ENCODE results near the gene SFMBT1.

SFMBT1 gene

DNA sequence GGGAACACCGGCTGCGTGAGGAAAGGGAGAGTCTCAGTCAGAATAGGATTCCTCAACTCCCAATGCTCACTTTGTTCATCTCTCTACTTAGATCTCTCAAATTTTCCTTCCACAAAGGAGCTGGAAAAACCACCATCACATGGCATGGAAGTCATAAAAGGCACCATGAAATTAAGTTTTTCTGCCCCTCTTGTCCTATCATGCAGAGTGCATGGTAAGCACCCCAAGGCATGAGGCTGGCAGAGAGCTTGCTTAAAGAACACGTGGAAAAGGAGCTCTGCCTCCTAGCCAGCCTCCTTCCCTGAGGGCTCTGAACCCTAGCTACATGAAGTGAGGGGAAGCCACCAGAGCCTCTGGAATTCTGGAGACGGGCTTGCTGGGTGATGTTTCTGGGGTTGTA lies 166.3 kb downstream of the SFMBT1 start:
- DNase-seq: no peak

DNA sequence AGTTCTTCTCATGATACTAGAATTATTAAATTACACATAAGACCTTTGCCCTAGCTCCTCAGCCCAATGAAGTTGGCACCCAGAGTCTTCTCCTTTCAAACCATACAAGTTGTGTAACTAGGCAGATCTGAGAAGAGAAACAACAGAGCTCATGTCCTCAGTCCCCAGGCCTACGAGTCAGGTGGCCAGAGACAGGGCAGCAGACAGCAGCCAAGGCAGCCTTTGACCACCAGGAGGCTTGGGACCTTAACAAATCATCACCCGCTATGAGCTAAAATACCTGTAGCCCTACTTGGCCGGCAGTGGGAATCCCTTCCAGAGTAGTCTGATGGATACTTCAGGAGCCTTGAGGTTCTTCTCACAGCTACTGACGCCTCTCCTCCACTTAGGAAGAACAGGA lies 166.8 kb downstream of the SFMBT1 start:
- no peak for DNase-seq

DNA sequence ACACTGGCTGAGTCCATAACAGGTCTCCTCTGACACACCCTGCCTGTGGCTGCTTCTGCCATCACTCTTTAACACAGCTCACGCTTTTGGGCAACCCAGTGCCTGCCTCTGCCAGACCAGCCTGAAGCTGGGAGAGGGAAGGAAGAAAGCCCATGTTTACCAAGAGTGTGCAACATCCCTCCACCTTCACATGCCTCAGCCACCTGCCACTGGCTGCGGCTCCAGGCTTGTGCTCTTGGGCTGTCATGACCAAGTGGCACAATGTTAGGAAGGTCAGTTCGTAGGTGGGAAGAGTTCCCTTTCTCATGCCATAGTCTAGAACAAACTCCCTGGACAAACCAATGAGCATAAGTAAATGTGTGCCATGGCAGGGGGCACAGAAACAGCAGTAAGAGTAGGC lies 168.8 kb downstream of the SFMBT1 start:
- no peak for DNase-seq

DNA sequence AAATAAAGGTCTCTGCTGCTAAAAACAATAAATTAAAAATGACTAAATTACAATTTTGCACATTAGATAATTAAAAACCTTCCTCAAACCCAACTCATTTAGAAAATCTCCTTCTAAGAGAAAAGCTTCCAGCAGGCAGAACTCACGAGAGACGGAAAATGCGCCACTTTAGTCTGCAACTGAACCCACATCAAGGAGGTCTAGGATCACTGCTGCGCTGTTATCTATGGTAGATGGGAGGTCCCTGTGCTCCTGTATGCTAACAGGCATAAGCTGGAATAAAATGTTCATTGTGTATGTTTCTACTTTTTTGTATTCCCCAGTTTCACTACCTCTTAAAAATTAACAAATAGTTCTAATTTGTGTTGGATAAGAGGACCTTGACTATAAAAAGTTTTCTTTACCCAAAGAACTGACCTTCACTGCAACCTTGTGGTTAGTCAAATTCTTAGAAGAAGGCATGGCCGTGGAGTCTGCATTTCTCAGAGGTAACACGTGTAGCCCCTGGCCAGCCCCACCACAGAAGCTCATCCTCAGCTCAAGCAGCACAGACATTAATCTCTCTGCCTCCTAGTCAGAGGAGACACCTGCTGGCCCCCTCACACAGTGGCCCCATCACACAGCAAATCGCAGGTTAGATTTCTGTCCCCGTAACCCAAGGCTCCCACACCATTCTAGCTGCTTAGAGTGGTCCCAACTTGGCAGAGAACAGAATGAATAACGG lies 170.8 kb downstream of the SFMBT1 start:
- no peak for DNase-seq

DNA sequence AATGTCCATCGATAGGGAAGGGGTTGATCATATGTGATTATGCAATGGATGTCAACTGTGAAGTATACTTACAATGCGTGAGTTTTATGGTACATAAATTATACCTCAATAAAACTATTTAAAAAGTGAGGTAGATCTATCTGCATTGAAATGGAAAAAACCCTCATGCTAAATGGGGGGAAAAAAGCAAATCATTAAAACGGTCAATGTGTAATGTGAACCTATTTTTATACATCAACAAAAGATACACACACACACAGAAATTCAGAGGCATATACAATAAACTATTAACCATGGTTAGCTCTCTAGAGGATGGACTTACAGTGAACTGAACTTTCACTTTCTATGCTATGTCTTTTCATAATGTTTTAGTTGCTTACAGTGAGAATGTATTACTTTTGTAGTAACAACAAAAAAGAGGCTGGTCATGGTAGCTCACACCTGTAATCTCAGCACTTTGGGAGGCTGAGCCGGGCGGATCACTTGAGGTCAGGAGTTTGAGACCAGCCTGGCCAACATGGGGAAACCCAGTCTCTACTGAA lies 171.6 kb downstream of the SFMBT1 start:
- DNase-seq: no peak

DNA sequence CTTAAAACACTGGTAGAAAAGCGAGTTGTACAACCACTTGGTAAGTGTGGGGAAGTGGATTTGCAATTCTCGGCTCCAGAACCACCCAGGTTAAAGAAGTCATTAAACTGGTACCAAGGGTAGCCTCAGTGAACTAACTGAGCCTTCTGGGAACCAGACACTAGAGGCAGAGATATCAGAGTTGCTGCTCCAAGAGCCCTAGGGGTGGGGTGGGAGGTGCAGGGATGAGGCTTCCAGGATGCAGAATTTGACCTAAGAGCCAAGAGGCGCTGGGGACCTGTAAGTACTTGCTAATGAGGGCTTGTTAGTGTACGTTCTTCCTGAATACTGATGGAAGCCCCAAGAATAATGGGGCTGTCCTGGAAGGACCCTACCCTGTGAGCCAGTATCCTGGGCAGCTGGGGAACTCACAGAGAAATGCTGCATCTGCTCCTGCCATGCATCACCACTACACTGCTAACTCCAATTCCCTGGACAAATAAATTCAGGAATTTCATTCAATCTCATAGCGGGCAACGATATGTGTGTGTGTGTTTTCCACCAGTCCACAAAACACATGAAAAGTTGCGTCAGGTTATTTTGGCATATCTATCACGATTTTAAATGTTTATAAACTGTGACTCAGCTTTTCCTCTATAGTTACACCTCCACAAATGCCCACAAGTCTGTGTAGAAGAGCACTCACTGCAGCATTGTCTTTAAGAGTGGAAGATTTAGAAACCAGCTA lies 172.3 kb downstream of the SFMBT1 start:
- DNase-seq: no peak

DNA sequence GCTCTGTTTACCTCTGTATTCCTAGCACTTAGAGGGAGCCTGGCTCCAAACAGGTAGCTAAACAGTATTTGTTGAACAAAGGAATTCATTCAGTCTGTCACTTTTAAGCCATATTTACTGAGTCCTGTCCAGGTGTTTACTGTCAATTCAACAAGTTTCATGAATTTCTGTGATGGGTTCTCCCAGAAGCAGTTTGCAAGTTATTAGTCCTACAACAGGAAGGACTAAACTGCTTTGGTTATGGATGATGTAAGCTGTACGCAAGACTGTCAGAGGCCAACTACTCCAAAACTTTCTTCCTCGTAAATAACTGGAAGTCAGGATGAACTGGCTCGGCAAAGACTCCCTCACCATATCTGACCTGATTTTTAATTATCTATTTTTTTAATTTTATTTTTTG lies 173.6 kb downstream of the SFMBT1 start:
- DNase-seq: no peak

DNA sequence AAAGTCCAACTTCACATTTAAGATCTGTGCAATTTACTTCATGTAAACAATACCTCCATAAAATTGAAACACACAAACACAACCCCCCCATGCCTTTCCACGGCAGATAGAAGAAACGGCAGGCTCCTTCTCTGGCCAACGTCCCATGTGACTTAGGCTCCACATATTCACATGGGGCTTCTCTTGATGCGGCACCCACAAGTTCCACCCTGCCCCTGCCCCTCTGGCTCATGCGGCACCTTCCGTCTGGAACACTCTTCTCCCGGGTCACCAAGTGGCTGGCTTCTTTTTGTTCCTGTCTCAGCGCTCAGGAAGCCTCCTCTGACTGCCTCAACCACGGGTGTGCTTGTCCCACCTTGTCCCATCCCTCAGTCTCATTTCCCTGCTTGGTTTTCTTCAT lies 174.1 kb downstream of the SFMBT1 start:
- DNase-seq: no peak

DNA sequence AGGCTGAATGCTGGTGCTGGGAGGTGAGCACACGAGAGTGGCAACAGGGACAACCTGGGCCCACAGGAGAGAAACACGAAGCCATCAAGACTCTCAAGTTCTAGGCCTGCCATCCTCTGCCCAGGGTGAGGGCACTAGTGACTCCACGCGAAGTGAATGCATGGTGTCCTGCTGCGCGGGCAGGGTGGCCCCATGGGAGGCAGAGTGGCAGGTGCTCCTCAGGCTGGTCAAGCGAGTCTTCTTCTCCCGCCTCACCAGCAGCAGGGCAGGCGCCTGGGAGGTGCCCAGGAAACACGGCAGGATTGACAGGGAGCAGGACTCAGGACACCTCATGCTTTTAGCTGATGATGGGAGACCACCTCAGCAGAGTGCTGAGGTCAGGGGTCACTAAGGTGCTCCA lies 175.4 kb downstream of the SFMBT1 start:
- no peak for DNase-seq

DNA sequence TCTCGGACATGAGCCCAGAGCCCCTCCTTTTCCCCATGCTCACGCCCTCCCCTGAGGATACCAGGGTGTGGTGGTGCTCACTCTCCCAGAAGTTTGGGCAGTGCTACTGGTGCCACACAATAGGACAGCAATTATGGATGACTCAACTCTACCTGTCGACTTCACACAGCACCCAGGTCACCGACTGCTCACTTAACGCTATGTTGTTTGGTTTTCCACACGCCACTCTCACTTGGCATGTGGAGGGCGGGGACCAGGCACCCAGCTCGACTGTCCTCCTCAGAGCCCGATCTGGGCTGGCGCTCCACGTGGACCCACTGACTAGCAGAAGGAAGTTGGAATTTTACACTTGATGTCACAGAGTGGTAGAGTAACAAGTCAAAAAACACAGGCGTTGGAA lies 179.4 kb downstream of the SFMBT1 start:
- no peak for DNase-seq

DNA sequence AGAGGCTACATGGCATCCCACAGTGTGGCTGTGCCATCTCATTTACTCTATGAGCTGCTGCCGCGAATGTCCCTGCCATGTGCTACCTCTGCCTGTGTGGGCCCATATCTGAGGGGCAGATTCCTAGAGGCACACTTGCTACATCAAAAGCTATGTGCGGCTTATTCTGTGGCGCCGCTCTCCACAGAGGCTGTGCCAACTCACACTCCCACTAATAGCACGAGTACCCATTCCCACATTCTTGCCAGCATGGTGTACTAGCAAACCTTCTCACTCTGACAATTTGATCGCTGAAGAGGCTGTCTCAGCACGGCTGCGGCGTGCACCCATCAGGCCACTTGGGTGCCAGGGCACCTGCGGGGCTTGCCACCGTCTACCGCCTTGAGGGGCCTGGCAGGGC lies 179.9 kb downstream of the SFMBT1 start:
- DNase-seq: no peak

DNA sequence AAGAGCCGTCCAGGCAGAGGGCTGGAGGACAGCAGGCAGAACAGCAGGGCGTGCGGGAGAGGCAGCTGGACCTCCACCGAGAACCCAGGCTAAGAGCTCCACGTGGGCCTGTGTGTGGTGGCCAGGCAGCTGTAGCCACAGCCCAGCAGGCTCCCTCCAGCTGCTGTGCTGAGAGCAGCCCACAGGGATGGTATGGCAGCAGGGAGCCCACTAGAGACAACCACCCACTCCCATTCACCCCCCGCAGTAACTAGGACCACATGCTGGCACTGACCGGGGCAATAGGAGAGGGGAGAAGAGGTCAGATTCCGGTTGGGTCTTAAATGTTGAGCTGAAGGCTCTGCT lies 185.5 kb downstream of the SFMBT1 start:
- no peak for DNase-seq

DNA sequence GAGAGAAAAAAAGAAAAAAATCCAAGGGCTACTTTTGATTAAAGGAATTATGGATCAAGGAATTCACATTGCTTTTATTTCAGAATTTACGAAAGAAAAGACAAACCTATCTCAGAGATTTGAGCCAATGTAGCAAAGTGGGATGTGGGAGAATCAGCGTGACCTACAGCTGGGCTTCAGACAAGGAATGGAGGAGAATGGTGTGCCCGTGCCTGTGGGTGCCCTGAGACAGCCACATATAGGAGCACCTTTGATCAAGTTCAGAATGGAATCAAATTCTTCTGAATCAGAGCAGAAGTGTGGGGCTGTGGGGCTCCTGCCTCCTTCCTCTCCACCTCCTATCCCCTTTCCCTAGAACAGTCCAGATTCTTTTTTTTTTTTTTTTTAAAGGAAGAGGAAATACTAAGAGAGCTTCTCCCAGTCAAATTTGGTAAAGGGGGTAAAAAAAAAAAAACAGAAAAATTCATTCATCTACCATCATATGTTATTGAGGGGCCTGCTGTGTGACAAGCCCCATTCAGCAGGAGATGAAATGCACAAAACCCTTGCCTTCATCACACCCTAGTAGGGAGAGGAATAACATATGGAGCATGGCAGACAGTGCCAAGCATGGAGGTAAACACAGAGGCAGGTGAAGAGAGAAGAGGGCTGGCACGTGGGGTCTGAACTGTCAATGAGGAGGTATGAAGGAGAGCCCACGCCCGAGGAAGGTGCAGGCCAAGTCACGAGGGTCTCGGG lies 186.0 kb downstream of the SFMBT1 start:
- no peak for DNase-seq

DNA sequence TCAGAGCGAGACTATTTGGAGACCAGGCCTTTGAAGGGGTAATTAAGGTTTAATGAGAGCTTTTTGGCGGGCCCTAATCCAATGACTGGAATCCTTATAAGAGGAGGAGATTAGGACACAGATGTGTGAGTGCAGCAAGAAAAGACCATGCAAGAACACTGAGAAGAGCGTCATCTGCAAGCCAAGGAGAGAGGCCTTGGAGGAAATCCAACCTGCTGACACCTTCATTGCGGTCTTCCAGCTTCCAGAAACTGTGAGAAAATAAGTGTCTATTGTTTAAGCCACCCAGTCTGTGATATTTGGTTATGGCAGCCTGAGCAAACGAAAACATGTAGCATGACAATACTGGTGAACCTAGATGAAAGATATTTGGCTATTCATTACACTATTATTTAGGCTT lies 188.0 kb downstream of the SFMBT1 start:
- DNase-seq: no peak

DNA sequence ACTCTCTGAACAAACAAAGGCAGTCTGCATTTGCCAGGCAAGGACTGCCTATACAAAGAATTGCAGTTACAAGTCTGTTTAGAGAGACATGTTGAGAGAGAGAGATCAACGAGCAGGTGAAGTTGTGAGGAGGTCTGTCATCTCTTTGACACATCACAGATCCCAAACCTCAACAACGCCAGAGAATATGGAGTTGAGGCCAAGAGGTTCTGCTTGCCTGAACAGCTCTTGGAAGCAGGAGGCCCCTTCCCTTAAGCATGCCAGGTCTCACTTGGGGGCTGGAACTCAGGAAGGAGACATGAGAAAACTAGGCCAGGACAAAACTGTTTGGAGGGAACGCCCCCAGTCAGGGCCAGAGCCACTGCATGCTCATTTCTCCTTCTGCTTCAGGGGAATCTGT lies 188.7 kb downstream of the SFMBT1 start:
- no peak for DNase-seq

DNA sequence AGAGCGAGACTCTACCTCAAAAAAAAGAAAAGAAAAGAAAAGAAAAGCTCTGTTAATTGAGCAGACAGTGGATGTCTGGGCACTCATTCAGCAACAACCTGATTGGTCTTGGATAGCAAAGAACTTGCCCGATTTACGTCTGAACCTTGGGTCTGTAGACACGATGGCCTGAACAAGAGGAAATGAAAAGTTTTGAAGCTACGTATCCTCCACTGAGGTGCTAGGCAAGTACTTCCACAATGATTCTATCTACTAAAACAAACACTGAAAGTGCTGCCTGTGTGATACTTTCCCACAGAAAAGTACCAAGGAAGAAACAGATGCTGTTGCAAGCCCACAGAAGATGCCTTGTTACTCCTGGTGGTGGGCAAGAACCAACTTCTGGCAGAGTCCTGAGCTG lies 189.2 kb downstream of the SFMBT1 start:
- no peak for DNase-seq

DNA sequence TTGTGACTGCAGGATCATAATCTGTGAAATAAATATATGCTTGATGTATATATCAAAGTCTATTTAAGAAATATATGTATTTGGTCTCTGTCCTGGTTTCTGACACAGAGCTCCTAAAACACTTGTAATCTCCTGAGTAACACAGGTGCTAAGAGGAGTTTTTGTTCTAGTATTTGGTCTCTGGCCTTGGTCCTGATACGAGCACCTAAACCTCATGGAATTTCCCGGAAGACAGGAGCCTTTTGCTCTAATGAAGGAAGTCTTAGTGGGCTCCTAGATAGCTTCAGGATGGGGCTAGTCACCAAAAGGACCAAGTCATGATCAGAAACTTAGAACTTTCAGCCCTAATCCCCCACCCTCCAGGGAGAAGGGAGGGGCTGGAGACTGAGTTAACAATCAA lies 191.9 kb downstream of the SFMBT1 start:
- DNase-seq: no peak

All from NCI-H1694 (cell line).